Neutrophil (primary cell): ENCODE data around the gene PIK3R5.

Experiments used
- H3K27ac ChIP-seq: fragments of 200-600 bp; sonication (generic); 2 replicates; pipeline ENCODE4 v1.5.1; 2016; ENCODE audit warnings: mild to moderate bottlenecking, moderate library complexity
- H3K27me3 ChIP-seq: fragments of 200-600 bp; sonication (generic); 2 replicates; pipeline ENCODE4 v1.6.0; 2016; ENCODE audit warnings: mild to moderate bottlenecking
- H3K36me3 ChIP-seq: fragments of 200-600 bp; sonication (generic); 2 replicates; pipeline ENCODE4 v1.5.1; 2017
- H3K4me1 ChIP-seq, 2 experiments: fragments of 200-600 bp in 1 of 2; sonication (generic) in 1 of 2; 1 replicate in 1 of 2; 2 replicates in 1 of 2; pipeline versions ENCODE4 v1.5.1 to v1.6.1; 2013 to 2016; ENCODE audit warnings: low read depth in 1 of 2, low read length in 1 of 2, mild to moderate bottlenecking in 1 of 2, moderate library complexity in 1 of 2; ENCODE audit not compliant: control insufficient read depth in 1 of 2, insufficient read depth in 1 of 2
- H3K4me3 ChIP-seq, 2 experiments: fragments of 200-600 bp in 1 of 2; sonication (generic) in 1 of 2; 1 replicate in 1 of 2; 2 replicates in 1 of 2; pipeline ENCODE4 v1.5.1; 2013 to 2016; ENCODE audit warnings: low read depth in 1 of 2, low read length in 1 of 2, mild to moderate bottlenecking in 1 of 2, moderate library complexity in 1 of 2
- H3K9me3 ChIP-seq: fragments of 200-600 bp; sonication (generic); 2 replicates; pipeline ENCODE4 v1.5.1; 2016
- TF ChIP-seq, protein P1 (sequence below): fragments of 200-600 bp; sonication (generic); IDR thresholded peaks from 2 replicates; pipeline ENCODE4 v1.5.1; 2016; ENCODE audit warnings: antibody characterized with exemption

The PIK3R5 gene, protein sequence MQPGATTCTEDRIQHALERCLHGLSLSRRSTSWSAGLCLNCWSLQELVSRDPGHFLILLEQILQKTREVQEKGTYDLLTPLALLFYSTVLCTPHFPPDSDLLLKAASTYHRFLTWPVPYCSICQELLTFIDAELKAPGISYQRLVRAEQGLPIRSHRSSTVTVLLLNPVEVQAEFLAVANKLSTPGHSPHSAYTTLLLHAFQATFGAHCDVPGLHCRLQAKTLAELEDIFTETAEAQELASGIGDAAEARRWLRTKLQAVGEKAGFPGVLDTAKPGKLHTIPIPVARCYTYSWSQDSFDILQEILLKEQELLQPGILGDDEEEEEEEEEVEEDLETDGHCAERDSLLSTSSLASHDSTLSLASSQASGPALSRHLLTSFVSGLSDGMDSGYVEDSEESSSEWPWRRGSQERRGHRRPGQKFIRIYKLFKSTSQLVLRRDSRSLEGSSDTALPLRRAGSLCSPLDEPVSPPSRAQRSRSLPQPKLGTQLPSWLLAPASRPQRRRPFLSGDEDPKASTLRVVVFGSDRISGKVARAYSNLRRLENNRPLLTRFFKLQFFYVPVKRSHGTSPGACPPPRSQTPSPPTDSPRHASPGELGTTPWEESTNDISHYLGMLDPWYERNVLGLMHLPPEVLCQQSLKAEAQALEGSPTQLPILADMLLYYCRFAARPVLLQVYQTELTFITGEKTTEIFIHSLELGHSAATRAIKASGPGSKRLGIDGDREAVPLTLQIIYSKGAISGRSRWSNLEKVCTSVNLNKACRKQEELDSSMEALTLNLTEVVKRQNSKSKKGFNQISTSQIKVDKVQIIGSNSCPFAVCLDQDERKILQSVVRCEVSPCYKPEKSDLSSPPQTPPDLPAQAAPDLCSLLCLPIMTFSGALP

DNA sequence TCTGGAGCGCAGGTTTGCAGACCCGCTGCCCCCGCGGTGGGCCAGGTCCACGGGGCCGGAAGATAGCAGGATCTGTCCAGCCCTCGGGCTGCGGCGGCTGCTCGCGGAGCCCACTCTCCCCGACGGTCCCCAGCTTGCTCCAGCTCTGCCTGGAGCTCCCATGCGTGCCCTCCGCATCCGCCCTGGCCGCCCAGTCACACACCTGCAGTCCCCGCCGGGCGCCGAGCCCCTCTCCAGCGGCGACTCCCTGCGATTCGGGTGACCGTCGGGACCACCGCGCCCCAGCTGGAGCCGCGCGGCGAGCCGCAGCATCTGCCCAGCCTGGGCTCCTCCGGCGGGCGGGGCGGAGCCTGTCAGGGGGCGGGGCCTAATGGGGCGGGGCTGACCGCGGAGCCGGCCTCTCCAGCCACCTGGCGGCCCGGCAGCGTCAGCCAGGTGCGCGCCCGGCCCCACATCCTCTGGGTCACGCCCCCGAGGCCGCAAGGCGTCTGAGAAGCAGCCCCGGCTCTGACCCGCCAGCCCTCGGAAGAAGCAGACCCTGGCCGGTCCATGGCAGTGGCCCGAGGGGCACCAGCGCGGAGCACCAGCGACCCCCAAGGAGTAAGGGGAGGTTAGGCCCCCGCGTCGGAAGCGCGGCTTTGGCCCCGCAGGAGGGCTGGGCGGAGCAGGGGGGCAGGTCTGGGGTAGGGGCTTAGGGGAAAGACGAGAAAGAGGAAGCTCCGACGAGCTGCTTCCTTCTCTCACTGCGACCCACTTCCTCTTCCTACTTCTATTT, at the start of gene PIK3R5:
Gene PIK3R5, minus strand, starts transcription at position 314 of the 775 bp plus-strand sequence. CDS start 54,213 bp downstream, outside the sequence.
- peak within 1 kb of the TSS; percentile 86 to 97 for H3K4me3 ChIP-seq
- H3K27me3 ChIP-seq: no peaks in the 10 kb centered on the region
- TF ChIP-seq, protein P1, sequence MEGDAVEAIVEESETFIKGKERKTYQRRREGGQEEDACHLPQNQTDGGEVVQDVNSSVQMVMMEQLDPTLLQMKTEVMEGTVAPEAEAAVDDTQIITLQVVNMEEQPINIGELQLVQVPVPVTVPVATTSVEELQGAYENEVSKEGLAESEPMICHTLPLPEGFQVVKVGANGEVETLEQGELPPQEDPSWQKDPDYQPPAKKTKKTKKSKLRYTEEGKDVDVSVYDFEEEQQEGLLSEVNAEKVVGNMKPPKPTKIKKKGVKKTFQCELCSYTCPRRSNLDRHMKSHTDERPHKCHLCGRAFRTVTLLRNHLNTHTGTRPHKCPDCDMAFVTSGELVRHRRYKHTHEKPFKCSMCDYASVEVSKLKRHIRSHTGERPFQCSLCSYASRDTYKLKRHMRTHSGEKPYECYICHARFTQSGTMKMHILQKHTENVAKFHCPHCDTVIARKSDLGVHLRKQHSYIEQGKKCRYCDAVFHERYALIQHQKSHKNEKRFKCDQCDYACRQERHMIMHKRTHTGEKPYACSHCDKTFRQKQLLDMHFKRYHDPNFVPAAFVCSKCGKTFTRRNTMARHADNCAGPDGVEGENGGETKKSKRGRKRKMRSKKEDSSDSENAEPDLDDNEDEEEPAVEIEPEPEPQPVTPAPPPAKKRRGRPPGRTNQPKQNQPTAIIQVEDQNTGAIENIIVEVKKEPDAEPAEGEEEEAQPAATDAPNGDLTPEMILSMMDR: peak; percentile 94
- no peaks in the 10 kb centered on the region for H3K9me3 ChIP-seq
- peaks cover 85 to 87% of the 10 kb centered on the region in 2 experiments for H3K4me1 ChIP-seq
- H3K36me3 ChIP-seq: peaks cover 22% of the 10 kb centered on the region
- H3K27ac ChIP-seq: peak within 1 kb of the TSS; percentile 99

DNA sequence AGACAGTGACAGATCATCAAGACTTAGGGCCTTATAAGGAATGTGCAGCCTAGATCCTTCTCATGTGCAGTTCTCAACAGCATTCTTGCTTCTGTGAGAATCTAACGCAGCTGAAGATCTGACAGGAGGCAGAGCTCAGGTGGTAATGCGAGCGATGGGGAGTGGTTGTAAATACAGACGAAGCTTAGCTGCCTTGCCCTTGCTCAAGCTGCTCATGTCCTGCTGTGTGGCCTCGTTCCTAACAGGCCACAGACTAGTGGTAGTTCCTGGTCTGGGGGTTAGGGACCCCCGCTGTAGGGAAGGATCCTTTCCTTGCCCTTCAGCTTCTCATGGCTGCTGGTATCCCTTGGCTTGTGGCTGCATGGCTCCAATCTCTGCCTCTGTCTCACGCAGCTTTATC, 45.5 kb upstream of the PIK3R5 start:
- no peaks in the 10 kb centered on the region for H3K4me1 ChIP-seq
- H3K9me3 ChIP-seq: no peaks in the 10 kb centered on the region
- H3K27me3 ChIP-seq: peaks cover 98% of the 10 kb centered on the region
- TF ChIP-seq, protein P1: no peak
- no peak overlapping the region for H3K4me3 ChIP-seq
- H3K36me3 ChIP-seq: no peaks in the 10 kb centered on the region
- no peak overlapping the region for H3K27ac ChIP-seq

DNA sequence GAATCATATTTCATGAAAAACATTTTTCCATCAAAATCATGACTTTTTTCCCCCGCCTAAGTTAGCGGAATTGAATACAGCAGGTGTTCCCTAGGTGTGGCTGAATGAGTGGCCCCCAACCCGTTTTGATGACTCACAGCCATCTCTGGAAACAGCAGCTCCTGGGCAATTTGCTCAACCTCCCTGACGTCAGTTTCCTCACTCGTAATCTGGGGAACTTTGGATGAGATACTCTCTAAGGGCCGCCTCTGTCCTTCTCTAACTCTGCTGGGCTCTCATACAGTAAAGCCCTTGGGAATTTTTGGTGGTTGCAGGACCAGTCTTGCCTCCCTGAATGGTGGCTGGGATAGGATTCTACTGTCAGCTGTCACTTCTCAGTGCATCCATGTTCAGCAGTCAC, 44.2 kb upstream of the PIK3R5 start:
- Histone ChIP-seq H3K4me3 (no peak overlapping the region), H3K27ac (no peak overlapping the region), H3K27me3 (peaks cover 98% of the 10 kb centered on the region), H3K36me3 (no peaks in the 10 kb centered on the region), H3K9me3 (no peaks in the 10 kb centered on the region), H3K4me1 (no peaks in the 10 kb centered on the region)
- TF ChIP-seq, protein P1: no peak

DNA sequence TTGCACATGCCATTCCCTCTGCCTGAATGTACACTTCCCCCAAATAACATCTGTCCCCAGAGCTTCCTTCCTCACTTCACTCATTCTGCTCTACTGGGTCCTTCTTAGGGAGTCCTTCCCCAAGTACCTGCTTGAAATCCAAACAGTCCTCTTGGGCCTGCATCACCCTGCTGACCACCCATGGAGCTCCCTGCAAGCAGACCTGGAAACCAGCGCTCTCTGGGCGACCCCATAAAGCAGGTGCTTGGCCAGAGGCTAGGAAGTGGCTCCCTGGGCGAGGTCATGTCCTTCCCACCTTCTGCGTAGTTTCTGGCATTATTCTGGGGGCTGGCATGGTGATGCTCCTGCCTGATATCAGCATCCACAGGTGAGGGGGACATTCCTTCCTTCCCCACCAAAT, 43.6 kb upstream of the PIK3R5 start:
- Histone ChIP-seq H3K27ac (no peak overlapping the region), H3K36me3 (no peaks in the 10 kb centered on the region), H3K4me3 (no peak overlapping the region), H3K27me3 (peaks cover 98% of the 10 kb centered on the region), H3K4me1 (no peaks in the 10 kb centered on the region), H3K9me3 (no peaks in the 10 kb centered on the region)
- TF ChIP-seq, protein P1: no peak

DNA sequence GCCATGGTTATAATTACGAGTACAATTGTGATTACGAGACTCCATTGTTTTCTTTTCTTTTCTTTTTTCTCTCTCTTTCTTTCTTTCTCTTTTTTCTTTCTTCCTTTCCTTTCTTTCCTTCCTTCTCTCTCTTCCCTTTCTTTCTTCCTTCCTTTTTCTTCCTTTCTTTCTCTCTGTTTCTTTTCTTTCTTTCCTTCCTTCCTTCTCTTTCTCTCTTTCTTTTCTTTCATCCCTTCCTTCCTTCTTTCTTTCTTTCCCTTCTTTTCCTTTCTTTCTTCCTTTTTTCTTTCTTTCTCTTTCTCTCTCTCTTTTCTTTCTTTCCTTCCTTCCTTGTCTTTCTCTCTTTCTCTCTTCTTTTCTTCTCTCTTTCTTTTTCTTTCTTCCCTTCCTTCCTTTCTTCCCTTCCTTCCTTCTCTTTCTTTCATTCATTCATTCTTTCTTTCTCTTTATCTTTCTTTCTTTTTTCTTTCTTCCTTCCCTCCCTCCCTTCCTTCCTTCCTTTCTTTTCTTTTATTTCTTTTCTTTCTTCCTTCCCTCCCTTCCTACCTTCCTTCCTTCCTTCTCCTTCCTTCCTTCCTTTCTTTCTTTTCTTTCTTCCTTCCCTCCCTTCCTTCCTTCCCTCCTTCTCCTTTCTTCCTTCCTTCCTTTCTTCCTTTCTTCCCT, 41.7 kb upstream of the PIK3R5 start:
- H3K9me3 ChIP-seq: no peaks in the 10 kb centered on the region
- TF ChIP-seq, protein P1: no peak
- H3K27me3 ChIP-seq: peaks cover 98% of the 10 kb centered on the region
- H3K36me3 ChIP-seq: no peaks in the 10 kb centered on the region
- H3K27ac ChIP-seq: no peak overlapping the region
- H3K4me3 ChIP-seq: no peak overlapping the region
- H3K4me1 ChIP-seq: peaks cover 0 to 13% of the 10 kb centered on the region in 2 experiments
